K562 (cell line): Measurements from ENCODE around the gene BMPER. TPM values are rescaled to one million over a fixed set of nuclear protein-coding genes. Genes with fewer than 3 reads are reported as not detected.

Experiments
- ATAC-seq: fragments of 200-7000 bp; cut with Tn5 transposase; 3 replicates; pipeline ENCODE4 v1.9.1; 2020; ENCODE audit warnings: moderate library complexity
- BruUV-seq: library from RNA; stranded (reverse); fragments of 400-500 nt; replicated peaks from 2 replicates; lab custom pipeline; 2021; lab: Mats Ljungman, UMichigan
- CTCF ChIA-PET: fragments of 300-600 bp; formaldehyde crosslinking; extraction: SDS; loops from one replicate; lab custom pipeline; 2021; ENCODE audit warnings: low intra/inter-chr PET ratio; lab: Yijun Ruan, JAX
- POLR2A ChIA-PET: fragments of 300-600, 350-650 bp; sonication (Branson Sonifier 250); formaldehyde crosslinking; extraction: SDS; loops from one replicate; lab custom pipeline; 2021; ENCODE audit warnings: antibody characterized with exemption, inconsistent platforms; lab: Yijun Ruan, JAX
- DNase-seq, 4 experiments: peaks; one replicate each; pipeline versions ENCODE4 v3.0.0 to v3.0.0-alpha.2; 2011 to 2018; ENCODE audit warnings: low spot score in 3 of 4, mixed read lengths in 3 of 4; ENCODE audit errors: extremely low read depth in 1 of 4
- FAIRE-seq: peaks from 2 replicates; lab custom pipeline; 2011; peaks lifted over from hg19 to GRCh38; lab: Jason Lieb, UNC
- H2AFZ ChIP-seq: 2 replicates; pipeline ENCODE4 v1.6.0; 2011; ENCODE audit warnings: low read depth, low read length, control low read depth, inconsistent platforms
- H3K27ac ChIP-seq: fragments of 200-600 bp; 3 replicates; pipeline ENCODE4 v1.8.0; 2011; ENCODE audit warnings: low read depth, mild to moderate bottlenecking, control low read depth, inconsistent platforms, low read length, moderate library complexity, mixed read lengths; ENCODE audit errors: extremely low read depth
- H3K27me3 ChIP-seq, 2 experiments: fragments of 300-600 bp in 1 of 2; 2 replicates in 1 of 2; 3 replicates in 1 of 2; pipeline versions ENCODE4 v1.6.0 to v1.8.0; 2011; ENCODE audit warnings: inconsistent platforms in 2 of 2, low read length in 2 of 2, mild to moderate bottlenecking in 1 of 2, mixed read lengths in 1 of 2, moderate library complexity in 1 of 2; ENCODE audit not compliant: control insufficient read depth in 2 of 2, insufficient read depth in 2 of 2
- H3K36me3 ChIP-seq: fragments of 300-600 bp; 3 replicates; pipeline ENCODE4 v1.8.0; 2011; ENCODE audit warnings: mild to moderate bottlenecking, low read length, inconsistent platforms; ENCODE audit not compliant: control insufficient read depth, insufficient read depth
- H3K4me1 ChIP-seq, 2 experiments: fragments of 200-600 bp in 1 of 2; replicated peaks in 1 of 2; 2 replicates in 1 of 2; 3 replicates in 1 of 2; pipeline versions ENCODE4 v1.5.1 to v1.8.0; 2011; ENCODE audit warnings: inconsistent platforms in 2 of 2, low read length in 2 of 2, mild to moderate bottlenecking in 1 of 2, mixed read lengths in 1 of 2, moderate library complexity in 1 of 2; ENCODE audit not compliant: control insufficient read depth in 2 of 2, insufficient read depth in 2 of 2
- H3K4me2 ChIP-seq: 2 replicates; pipeline ENCODE4 v1.6.1; 2011; ENCODE audit warnings: low read length, control low read depth, inconsistent platforms, mixed read lengths; ENCODE audit not compliant: insufficient read depth
- H3K4me3 ChIP-seq: fragments of 200-600 bp; sonication (generic), shearing (Covaris generic); 2 replicates; pipeline ENCODE4 v1.5.1; 2016; ENCODE audit warnings: control low read depth, inconsistent platforms
- H3K79me2 ChIP-seq: fragments of 200-600 bp; 3 replicates; pipeline ENCODE4 v1.8.0; 2011; ENCODE audit warnings: low read length, inconsistent platforms; ENCODE audit not compliant: control insufficient read depth, insufficient read depth
- H3K9ac ChIP-seq, 2 experiments: 2 replicates each; pipeline versions ENCODE4 v1.6.0 to v1.6.1; 2011; ENCODE audit warnings: low read depth in 2 of 2, low read length in 2 of 2, control low read depth in 1 of 2, inconsistent platforms in 1 of 2, mild to moderate bottlenecking in 1 of 2, mixed read lengths in 1 of 2; ENCODE audit not compliant: insufficient read depth in 1 of 2
- H3K9me1 ChIP-seq: one replicate; pipeline ENCODE4 v1.6.0; 2011; ENCODE audit warnings: inconsistent platforms, mild to moderate bottlenecking, low read length, moderate library complexity; ENCODE audit not compliant: control insufficient read depth, insufficient read depth
- H3K9me3 ChIP-seq: replicated peaks from 2 replicates; pipeline ENCODE4 v1.5.1; 2011; ENCODE audit warnings: low read depth, low read length, inconsistent platforms; ENCODE audit not compliant: control insufficient read depth, insufficient read depth
- H4K20me1 ChIP-seq: replicated peaks from 2 replicates; pipeline ENCODE4 v1.6.1; 2011; ENCODE audit warnings: low read length, inconsistent platforms, mixed read lengths; ENCODE audit not compliant: control insufficient read depth, insufficient read depth
- BHLHE40 ChIP-seq: IDR thresholded peaks from 2 replicates; pipeline ENCODE4 v1.6.1; 2011; ENCODE audit warnings: low read length, improper control_type of control experiment
- CHD4 ChIP-seq: fragments of 200-600 bp; sonication (generic); IDR thresholded peaks from 3 replicates; pipeline ENCODE4 v1.6.1; 2012; ENCODE audit warnings: low read depth, mild to moderate bottlenecking, mixed read lengths, low read length, inconsistent platforms; ENCODE audit not compliant: insufficient read depth, insufficient replicate concordance, poor library complexity, severe bottlenecking
- CTBP1 ChIP-seq: fragments of 450-650 bp; IDR thresholded peaks from 2 replicates; pipeline ENCODE4 v1.6.1; 2016; ENCODE audit warnings: borderline replicate concordance
- DPF2 ChIP-seq: fragments of 450-650 bp; IDR thresholded peaks from 2 replicates; pipeline ENCODE4 v1.6.1; 2016
- PHTF2 ChIP-seq: fragments of 250-450 bp; sonication (Bioruptor Pico); IDR thresholded peaks from 2 replicates; pipeline ENCODE4 v1.5.0; 2021; ENCODE audit warnings: mild to moderate bottlenecking
- POU5F1 ChIP-seq: fragments of 150-350 bp; IDR thresholded peaks from 2 replicates; pipeline ENCODE4 v1.6.1; 2014; ENCODE audit warnings: borderline replicate concordance, low read length, low read depth, mild to moderate bottlenecking; ENCODE audit not compliant: partially characterized antibody
- RB1 ChIP-seq: fragments of 450-650 bp; IDR thresholded peaks from 2 replicates; pipeline ENCODE4 v1.6.1; 2017; ENCODE audit warnings: low read depth, mild to moderate bottlenecking
- SIN3B ChIP-seq: fragments of 450-650 bp; IDR thresholded peaks from 2 replicates; pipeline ENCODE4 v1.6.1; 2017; ENCODE audit warnings: low read depth, mild to moderate bottlenecking, moderate library complexity
- ZC3H11A ChIP-seq: IDR thresholded peaks from 2 replicates; pipeline ENCODE4 v1.6.1; 2012; ENCODE audit warnings: low read depth, low read length, improper control_type of control experiment
- ZFPM2 ChIP-seq: fragments of 250-450 bp; sonication (Bioruptor Pico); IDR thresholded peaks from 2 replicates; pipeline ENCODE4 v1.5.1; 2022; ENCODE audit warnings: mild to moderate bottlenecking
- ZHX1 ChIP-seq: fragments of 150-350 bp; conservative IDR thresholded peaks from 2 replicates; pipeline ENCODE4 v1.6.1; 2014; ENCODE audit warnings: low read length
- ZNF239 ChIP-seq: fragments of 250-450 bp; sonication (Bioruptor Pico); IDR thresholded peaks from 2 replicates; pipeline ENCODE4 v1.4.0; 2020; ENCODE audit warnings: mild to moderate bottlenecking
- ZNF584 ChIP-seq: fragments of 200-800 bp; sonication (Bioruptor generic); IDR thresholded peaks from 2 replicates; pipeline ENCODE4 v1.6.1; 2016; ENCODE audit warnings: low read depth, mild to moderate bottlenecking, missing genetic modification characterization, missing compliant biosample characterization
- ZNF589 ChIP-seq: fragments of 200-800 bp; sonication (Bioruptor generic); IDR thresholded peaks from 2 replicates; pipeline ENCODE4 v1.6.1; 2016; ENCODE audit warnings: low read depth, missing genetic modification characterization, missing compliant biosample characterization
- ZNF780A ChIP-seq: fragments of 250-450 bp; sonication (Bioruptor Pico); IDR thresholded peaks from 2 replicates; pipeline ENCODE4 v1.5.0; 2021; ENCODE audit warnings: mild to moderate bottlenecking
- WGBS: fragments of 100-300 bp; shearing (Covaris generic); methylation state at CpG from one replicate; pipeline ENCODE4 v1.1.6; 2016; ENCODE audit warnings: low coverage, mixed read lengths; ENCODE audit not compliant: insufficient coverage; ENCODE audit errors: missing lambda C conversion rate; 5-methylcytosine and 5-hydroxymethylcytosine counted together
- in situ Hi-C: fragments of 300-500 bp; cut with MboI; formaldehyde crosslinking; loops from 4 replicates; pipeline ENCODE4 v1.15.0; 2018; ENCODE audit warnings: inconsistent platforms, mixed read lengths
- intact Hi-C: fragments of 100-400 bp; cut with micrococcal nuclease; formaldehyde crosslinking; loops from 2 replicates; pipeline ENCODE4 v1.14.2; 2022
- polyA plus RNA-seq, 8 experiments: library from polyadenylated mRNA; depleted of rRNA in 4 of 8; stranded (reverse) in 5 of 8; unstranded in 3 of 8; fragments of >200 nt; fragmentation: Nextera tagmentation in 2 of 8; fragmentation: Illumina TruSeq in 1 of 8; extraction: Ambion mirVana in 2 of 8; extraction: Trizol in 1 of 8; gene quantifications; 2 replicates each; pipeline versions ENCODE4 v1.2.1 to v1.2.3, GENCODE V29; 2011 to 2014; ENCODE audit warnings: inconsistent platforms in 1 of 8, missing spikeins in 1 of 8
- total RNA-seq, 7 experiments: library from RNA; depleted of rRNA in 6 of 7; stranded (reverse); fragments of >200 nt in 6 of 7; fragmentation: Illumina TruSeq in 2 of 7; extraction: Trizol in 2 of 7; gene quantifications; 2 replicates each; pipeline versions ENCODE4 v1.2.1 to v1.2.3, GENCODE V29; 2011 to 2021; ENCODE audit warnings: low replicate concordance in 1 of 7

Gene BMPER
- total and polyA plus RNA-seq, 9 of the 15 experiments (the other 6 are each of a cell fraction or from before 2014, with no cell fraction given), result not detected

DNA sequence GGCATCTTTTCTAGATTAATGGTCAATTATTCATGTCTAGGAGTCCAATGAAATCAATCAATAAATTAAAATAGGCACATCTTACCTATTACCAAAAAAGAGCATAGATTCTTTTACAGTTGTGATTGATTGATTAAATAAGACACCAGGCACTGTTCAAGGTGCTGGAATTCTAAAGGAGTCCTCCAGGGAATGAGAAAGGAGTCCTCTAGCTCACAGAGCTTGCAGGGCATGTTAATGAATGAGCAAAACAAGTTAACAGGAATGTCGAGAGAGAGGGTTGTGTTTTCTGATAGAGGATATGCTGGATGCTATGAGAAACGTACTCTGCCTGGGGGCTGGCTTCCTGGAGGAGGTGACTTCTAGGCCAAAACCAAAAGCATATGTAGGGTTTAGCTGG, 191.4 kb downstream of the BMPER start:
- Histone ChIP-seq H2AFZ (no peak overlapping the region), H3K9me3 (no peaks in the 10 kb centered on the region), H3K4me3 (no peak overlapping the region), H3K9ac (no peak overlapping the region), H3K9me1 (no peaks in the 10 kb centered on the region), H3K4me2 (no peak overlapping the region), H4K20me1 (no peaks in the 10 kb centered on the region), H3K36me3 (no peaks in the 10 kb centered on the region), H3K27ac (no peak overlapping the region), H3K4me1 (no peaks in the 10 kb centered on the region), H3K79me2 (no peaks in the 10 kb centered on the region), H3K27me3 (no peaks in the 10 kb centered on the region)
- no peak for ATAC-seq
- CTCF ChIA-PET, result no interaction called here
- in situ Hi-C loops (no loop called here), intact Hi-C loops (no loop called here)
- 0% methylated on average over 2 of the region's 2 CpGs for WGBS
- no peak for DNase-seq
- FAIRE-seq, result no peak
- POLR2A ChIA-PET, result no interaction called here
- no peak for TF ChIP-seq ZNF239 (CRISPR knock-in tag)
- no peak for TF ChIP-seq RB1
- TF ChIP-seq CTBP1, result no peak
- TF ChIP-seq ZNF780A (CRISPR knock-in tag), result no peak
- TF ChIP-seq SIN3B, result no peak
- no peak for TF ChIP-seq ZHX1
- TF ChIP-seq DPF2, result no peak
- no peak for TF ChIP-seq ZNF584
- TF ChIP-seq ZNF589 (CRISPR knock-in tag), result no peak
- TF ChIP-seq ZFPM2 (CRISPR knock-in tag), result no peak
- no peak for TF ChIP-seq PHTF2 (CRISPR knock-in tag)
- TF ChIP-seq BHLHE40, result no peak
- no peak for TF ChIP-seq POU5F1
- TF ChIP-seq CHD4, result no peak
- TF ChIP-seq ZC3H11A, result no peak
- no TSS peak for BruUV-seq
